Mesendoderm (in vitro differentiated cells): ENCODE measurements around the gene NHEJ1.

ENCODE experiments used
- DNase-seq: peaks from one replicate; pipeline ENCODE4 v3.0.0; 2013
- H2AK5ac ChIP-seq: 2 replicates; pipeline ENCODE4 v1.6.1; 2013; ENCODE audit warnings: low read length, inconsistent platforms
- H2BK120ac ChIP-seq: 2 replicates; pipeline ENCODE4 v1.6.1; 2013; ENCODE audit warnings: low read depth, mild to moderate bottlenecking, low read length, moderate library complexity, mixed read lengths
- H2BK15ac ChIP-seq: replicated peaks from 2 replicates; pipeline ENCODE4 v1.6.1; 2013; ENCODE audit warnings: low read depth, mild to moderate bottlenecking, moderate library complexity
- H2BK5ac ChIP-seq: 2 replicates; pipeline ENCODE4 v1.6.1; 2013; ENCODE audit warnings: low read length, inconsistent platforms
- H3K18ac ChIP-seq: 2 replicates; pipeline ENCODE4 v1.6.1; 2013; ENCODE audit warnings: mild to moderate bottlenecking, low read length, mixed read lengths
- H3K23ac ChIP-seq: one replicate; pipeline ENCODE4 v1.6.1; 2013; ENCODE audit warnings: low read length
- H3K27ac ChIP-seq: 2 replicates; pipeline ENCODE4 v1.5.1; 2013; ENCODE audit warnings: low read depth, mild to moderate bottlenecking, inconsistent platforms, low read length, moderate library complexity
- H3K27me3 ChIP-seq: 2 replicates; pipeline ENCODE4 v1.6.1; 2013; ENCODE audit warnings: low read length, control low read depth, mild to moderate bottlenecking, inconsistent platforms; ENCODE audit not compliant: insufficient read depth, poor library complexity
- H3K36me3 ChIP-seq: 2 replicates; pipeline ENCODE4 v1.6.1; 2013; ENCODE audit warnings: low read length, inconsistent platforms; ENCODE audit not compliant: control insufficient read depth, insufficient read depth
- H3K4ac ChIP-seq: one replicate; pipeline ENCODE4 v1.6.1; 2013; ENCODE audit warnings: low read depth, mild to moderate bottlenecking, low read length, moderate library complexity
- H3K4me1 ChIP-seq: 2 replicates; pipeline ENCODE4 v1.6.1; 2013; ENCODE audit warnings: low read depth, low read length, inconsistent platforms; ENCODE audit not compliant: control insufficient read depth
- H3K4me2 ChIP-seq: 2 replicates; pipeline ENCODE4 v1.6.1; 2013; ENCODE audit warnings: low read length
- H3K4me3 ChIP-seq: 2 replicates; pipeline ENCODE4 v1.5.1; 2013; ENCODE audit warnings: mild to moderate bottlenecking, low read length
- H3K56ac ChIP-seq: one replicate; pipeline ENCODE4 v1.6.1; 2013; ENCODE audit warnings: low read length
- H3K79me1 ChIP-seq: 2 replicates; pipeline ENCODE4 v1.6.1; 2013; ENCODE audit warnings: low read length, inconsistent platforms
- H3K79me2 ChIP-seq: 2 replicates; pipeline ENCODE4 v1.6.1; 2013; ENCODE audit warnings: mild to moderate bottlenecking, low read length; ENCODE audit not compliant: control insufficient read depth, insufficient read depth
- H3K9ac ChIP-seq: 2 replicates; pipeline ENCODE4 v1.6.1; 2013; ENCODE audit warnings: low read length, inconsistent platforms
- H4K5ac ChIP-seq: one replicate; pipeline ENCODE4 v1.6.1; 2013; ENCODE audit warnings: low read length
- H4K8ac ChIP-seq: one replicate; pipeline ENCODE4 v1.6.1; 2013; ENCODE audit warnings: low read depth, mild to moderate bottlenecking, control low read depth, low read length, moderate library complexity
- WGBS: extraction: QIAGEN DNeasy Blood & Tissue Kit; methylation state at CpG from one replicate; pipeline ENCODE4 v1.1.7; 2013; ENCODE audit warnings: low lambda C conversion rate, missing lambda C conversion rate; ENCODE audit not compliant: insufficient coverage; ENCODE audit errors: extremely low coverage; 5-methylcytosine and 5-hydroxymethylcytosine counted together

Gene NHEJ1

DNA sequence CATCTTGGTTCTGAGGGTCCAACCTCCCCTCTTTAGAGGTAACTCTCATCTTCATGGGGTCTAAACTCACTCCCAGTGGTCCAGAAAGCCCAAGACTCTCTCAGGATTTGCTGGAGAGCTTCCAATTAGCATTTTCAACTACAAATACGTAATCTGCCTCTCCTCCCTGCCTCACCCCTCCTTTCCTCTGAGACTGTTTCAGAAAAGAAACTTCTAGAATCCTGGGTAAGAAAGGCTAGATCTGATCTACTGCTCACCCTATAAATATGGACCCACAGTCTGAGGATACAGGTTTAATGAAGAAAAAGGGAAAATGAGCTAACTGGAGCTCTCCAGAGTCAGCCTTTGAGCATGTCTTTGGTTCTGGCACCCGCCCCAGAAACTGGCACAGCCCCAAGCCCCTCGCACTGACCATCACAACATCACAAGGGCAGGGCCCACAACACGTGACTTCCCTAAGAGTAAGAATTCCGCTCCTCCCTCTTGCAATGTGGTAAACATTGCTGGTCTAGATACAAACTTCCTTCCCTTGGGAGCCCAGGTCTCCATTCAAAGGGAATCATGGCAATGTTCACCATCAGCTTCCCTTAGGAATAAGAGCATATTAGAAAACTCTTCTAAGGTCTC, 78.2 kb downstream of the NHEJ1 start:
- Histone ChIP-seq H4K5ac (no peak overlapping the region), H3K27me3 (no peaks in the 10 kb centered on the region), H3K23ac (no peak overlapping the region), H3K18ac (no peak overlapping the region), H3K4me3 (no peak overlapping the region), H3K4me1 (peaks cover 2% of the 10 kb centered on the region), H2BK5ac (no peak overlapping the region), H2BK15ac (no peak overlapping the region), H4K8ac (no peak overlapping the region), H3K9ac (no peak overlapping the region), H2BK120ac (no peak overlapping the region), H2AK5ac (no peak overlapping the region), H3K36me3 (no peaks in the 10 kb centered on the region), H3K4ac (no peak overlapping the region), H3K4me2 (no peak overlapping the region), H3K79me2 (no peaks in the 10 kb centered on the region), H3K79me1 (no peaks in the 10 kb centered on the region), H3K27ac (no peak overlapping the region), H3K56ac (no peak overlapping the region)
- DNase-seq = no peak
- WGBS = no CpG with 5 or more reads among the region's 5 CpGs

DNA sequence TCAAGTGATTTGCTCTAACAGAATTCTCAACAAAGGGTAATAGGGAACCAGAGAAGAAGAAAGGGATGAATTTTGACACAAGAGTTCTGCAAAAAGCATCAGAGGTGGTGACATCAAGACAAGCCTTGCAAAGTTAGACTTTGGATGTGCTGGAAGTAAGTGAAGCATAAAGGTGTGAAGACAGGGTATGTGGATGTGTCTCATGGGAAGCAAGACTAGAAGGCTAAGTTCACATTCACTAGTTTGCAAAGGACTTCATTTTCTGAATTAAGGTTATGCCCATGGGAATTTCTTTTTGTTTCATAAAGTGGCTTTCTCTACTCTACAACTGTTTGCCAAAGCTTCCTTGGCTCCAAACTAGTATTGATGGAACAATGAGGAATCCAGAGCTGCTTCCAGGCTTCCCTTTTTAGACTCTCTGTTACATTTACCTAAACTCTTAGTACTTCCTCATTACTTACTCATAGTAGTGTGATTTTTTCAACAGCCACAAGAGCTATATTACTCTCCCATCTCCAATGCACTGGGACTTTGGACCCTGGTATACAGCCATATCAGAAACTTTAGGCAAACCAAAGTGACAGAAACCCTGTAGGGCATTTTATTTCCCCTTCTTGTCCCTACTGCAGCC, 78.8 kb downstream of the NHEJ1 start:
- DNase-seq = no peak
- Histone ChIP-seq H3K23ac (no peak overlapping the region), H3K79me1 (no peaks in the 10 kb centered on the region), H3K56ac (no peak overlapping the region), H4K8ac (no peak overlapping the region), H2BK15ac (no peak overlapping the region), H2BK5ac (no peak overlapping the region), H3K4me1 (peaks cover 2% of the 10 kb centered on the region), H3K36me3 (no peaks in the 10 kb centered on the region), H2BK120ac (no peak overlapping the region), H2AK5ac (no peak overlapping the region), H4K5ac (no peak overlapping the region), H3K9ac (no peak overlapping the region), H3K27ac (no peak overlapping the region), H3K79me2 (no peaks in the 10 kb centered on the region), H3K4ac (no peak overlapping the region), H3K4me3 (no peak overlapping the region), H3K18ac (no peak overlapping the region), H3K4me2 (no peak overlapping the region), H3K27me3 (no peaks in the 10 kb centered on the region)

DNA sequence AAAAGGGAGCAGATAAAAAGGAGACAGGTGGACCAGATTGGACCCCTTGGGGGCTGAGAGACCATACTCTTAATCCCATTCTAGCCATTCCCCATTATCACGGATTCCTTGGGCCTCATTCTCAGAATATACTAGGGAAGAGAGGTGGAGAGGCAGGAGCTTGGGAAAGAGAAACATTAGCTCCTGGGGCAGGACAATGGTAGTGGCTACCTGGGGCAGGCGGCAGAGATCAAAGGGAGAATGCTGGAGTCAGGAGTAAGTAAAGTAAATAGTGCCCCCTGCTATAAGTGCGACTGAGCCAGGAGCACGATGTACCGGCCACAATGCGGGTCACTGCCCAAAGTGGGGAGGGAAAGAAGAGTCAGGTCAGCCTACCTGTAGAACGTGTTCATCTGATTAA, 79.5 kb downstream of the NHEJ1 start:
- H3K4ac ChIP-seq = no peak overlapping the region
- WGBS = no CpG with 5 or more reads among the region's 7 CpGs
- no peak overlapping the region for H4K5ac ChIP-seq
- H3K4me2 ChIP-seq = no peak overlapping the region
- no peak overlapping the region for H3K9ac ChIP-seq
- no peak overlapping the region for H3K18ac ChIP-seq
- H3K36me3 ChIP-seq = no peaks in the 10 kb centered on the region
- H3K27me3 ChIP-seq = no peaks in the 10 kb centered on the region
- peaks cover 2% of the 10 kb centered on the region for H3K4me1 ChIP-seq
- H2BK120ac ChIP-seq = no peak overlapping the region
- H3K79me2 ChIP-seq = no peaks in the 10 kb centered on the region
- no peak overlapping the region for H3K4me3 ChIP-seq
- no peak overlapping the region for H3K27ac ChIP-seq
- H3K23ac ChIP-seq = no peak overlapping the region
- peak; percentile 29 for DNase-seq
- H2BK15ac ChIP-seq = no peak overlapping the region
- no peak overlapping the region for H3K56ac ChIP-seq
- H3K79me1 ChIP-seq = no peaks in the 10 kb centered on the region
- no peak overlapping the region for H2BK5ac ChIP-seq
- no peak overlapping the region for H4K8ac ChIP-seq
- H2AK5ac ChIP-seq = no peak overlapping the region

- Histone ChIP-seq H2BK15ac (no peak overlapping the region), H2AK5ac (no peak overlapping the region), H3K4me1 (peaks cover 2% of the 10 kb centered on the region), H3K27me3 (no peaks in the 10 kb centered on the region), H3K27ac (no peak overlapping the region), H3K18ac (no peak overlapping the region), H3K56ac (no peak overlapping the region), H4K5ac (no peak overlapping the region), H3K4me2 (no peak overlapping the region), H2BK120ac (no peak overlapping the region), H3K79me1 (no peaks in the 10 kb centered on the region), H3K4me3 (no peak overlapping the region), H3K9ac (no peak overlapping the region), H3K23ac (no peak overlapping the region), H4K8ac (no peak overlapping the region), H2BK5ac (no peak overlapping the region), H3K79me2 (no peaks in the 10 kb centered on the region), H3K4ac (no peak overlapping the region), H3K36me3 (no peaks in the 10 kb centered on the region)
- no peak for DNase-seq
- whole genome bisulfite sequencing = no CpG with 5 or more reads among the region's 2 CpGs
Observed at GRCh38 chr2:219079417-219079816, 81.2 kb downstream of the NHEJ1 start.

GRCh38 chr2:219078951-219079350, 81.7 kb downstream of the NHEJ1 start:
- H3K4me3 ChIP-seq = no peak overlapping the region
- H3K23ac ChIP-seq = no peak overlapping the region
- no peaks in the 10 kb centered on the region for H3K79me2 ChIP-seq
- H4K5ac ChIP-seq = no peak overlapping the region
- no peak overlapping the region for H3K18ac ChIP-seq
- H3K4me2 ChIP-seq = no peak overlapping the region
- no peak for DNase-seq
- no peak overlapping the region for H2BK120ac ChIP-seq
- H2BK15ac ChIP-seq = no peak overlapping the region
- no peaks in the 10 kb centered on the region for H3K36me3 ChIP-seq
- H3K27me3 ChIP-seq = no peaks in the 10 kb centered on the region
- no peak overlapping the region for H3K27ac ChIP-seq
- no peak overlapping the region for H2BK5ac ChIP-seq
- peaks cover 3% of the 10 kb centered on the region for H3K4me1 ChIP-seq
- H3K4ac ChIP-seq = no peak overlapping the region
- no peak overlapping the region for H2AK5ac ChIP-seq
- H3K56ac ChIP-seq = no peak overlapping the region
- no peak overlapping the region for H3K9ac ChIP-seq
- WGBS = no CpG with 5 or more reads among the region's 4 CpGs
- no peaks in the 10 kb centered on the region for H3K79me1 ChIP-seq
- H4K8ac ChIP-seq = no peak overlapping the region

DNA sequence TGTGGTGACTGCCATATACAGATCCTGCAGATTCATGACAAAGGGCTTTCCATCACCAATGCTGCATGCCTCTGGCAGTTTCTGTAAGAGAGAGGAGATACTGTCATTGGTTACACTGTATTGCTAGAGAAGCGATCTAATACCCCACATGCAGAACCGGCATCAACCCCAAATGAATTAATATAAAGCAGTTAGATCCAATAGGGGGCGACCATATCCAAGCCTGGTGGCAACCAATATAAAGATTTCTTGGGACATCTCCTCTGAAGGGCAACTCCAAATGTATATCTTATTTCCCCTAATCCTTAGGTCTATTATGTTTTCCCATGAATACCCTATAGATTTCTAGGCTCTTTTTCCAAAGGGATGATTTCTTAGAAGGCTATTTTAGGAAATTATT, 82.5 kb downstream of the NHEJ1 start:
- no peak overlapping the region for H4K5ac ChIP-seq
- H3K18ac ChIP-seq = no peak overlapping the region
- H2AK5ac ChIP-seq = no peak overlapping the region
- H3K56ac ChIP-seq = no peak overlapping the region
- no peaks in the 10 kb centered on the region for H3K79me1 ChIP-seq
- H3K4ac ChIP-seq = no peak overlapping the region
- H2BK120ac ChIP-seq = no peak overlapping the region
- H4K8ac ChIP-seq = no peak overlapping the region
- no peak overlapping the region for H3K27ac ChIP-seq
- no peak for DNase-seq
- H2BK5ac ChIP-seq = no peak overlapping the region
- H3K4me3 ChIP-seq = no peak overlapping the region
- H3K9ac ChIP-seq = no peak overlapping the region
- H3K27me3 ChIP-seq = no peaks in the 10 kb centered on the region
- H3K4me2 ChIP-seq = no peak overlapping the region
- H3K36me3 ChIP-seq = no peaks in the 10 kb centered on the region
- no peak overlapping the region for H3K23ac ChIP-seq
- no CpG with 5 or more reads among the region's 3 CpGs for WGBS
- peaks cover 4% of the 10 kb centered on the region for H3K4me1 ChIP-seq
- H2BK15ac ChIP-seq = no peak overlapping the region
- H3K79me2 ChIP-seq = no peaks in the 10 kb centered on the region
